ENCODE measurements around the gene ZNF543.
"Not testable (repeated sequence)": the region's sequence is repeated elsewhere in the genome, so short reads cannot be mapped to it uniquely, and the experiment has no call there.

The ZNF543 gene

DNA sequence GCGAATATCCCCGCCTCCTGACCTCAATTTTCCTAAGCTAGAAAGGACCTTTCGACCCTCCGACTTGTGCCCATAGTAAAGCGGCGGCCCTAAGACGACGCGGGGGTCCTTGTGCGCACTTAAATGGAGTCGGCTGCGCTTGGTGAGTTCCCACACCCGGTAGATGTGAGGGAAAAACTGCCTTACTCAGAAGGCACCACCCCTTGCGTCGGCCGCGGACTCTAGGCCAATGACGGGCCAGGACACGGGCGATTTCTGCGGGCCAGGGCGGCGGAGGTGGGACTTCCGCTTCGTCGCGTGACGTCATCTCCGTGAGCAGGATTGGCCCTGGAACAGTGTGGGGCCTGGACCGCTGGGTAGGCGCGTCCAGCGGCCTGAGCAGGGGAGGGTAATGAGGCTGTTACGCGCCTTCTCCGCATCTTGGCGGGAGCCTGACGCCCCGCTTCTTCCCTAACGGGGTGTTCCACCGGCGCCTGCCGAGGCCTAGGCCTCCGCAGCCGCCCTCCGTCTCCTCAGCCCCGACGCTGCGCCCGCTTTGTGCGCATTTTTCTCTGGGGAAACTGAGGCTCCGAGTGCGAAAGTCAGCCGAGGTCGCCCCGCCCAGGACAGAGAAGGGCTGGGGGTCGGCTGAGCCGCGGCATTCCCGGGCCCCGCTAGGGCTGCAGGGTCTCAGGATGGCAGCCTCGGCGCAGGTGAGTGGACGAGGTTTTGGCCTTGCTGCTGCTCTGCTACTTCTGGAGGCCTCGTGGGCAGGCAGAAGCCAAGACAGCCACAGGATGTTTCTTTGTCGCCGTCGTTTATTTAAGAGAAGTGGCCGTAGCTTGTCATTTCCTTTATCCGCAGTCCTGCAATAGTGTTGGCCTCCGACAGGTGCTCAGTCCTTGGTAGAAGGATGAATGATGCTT lies at the start of gene ZNF543:
Gene ZNF543, plus strand, starts transcription at position 293 of the 905 bp plus-strand sequence. Its CDS starts 382 bp downstream, at position 675.
- peak; percentile 95 for DNase-seq
- in situ Hi-C loops (cut with HindIII; ENCODE audit: low pct_ligation_motif_present, low pct_unique_long_range_greater_than_20kb, low sequenced_read_pairs): no loop called here

DNA sequence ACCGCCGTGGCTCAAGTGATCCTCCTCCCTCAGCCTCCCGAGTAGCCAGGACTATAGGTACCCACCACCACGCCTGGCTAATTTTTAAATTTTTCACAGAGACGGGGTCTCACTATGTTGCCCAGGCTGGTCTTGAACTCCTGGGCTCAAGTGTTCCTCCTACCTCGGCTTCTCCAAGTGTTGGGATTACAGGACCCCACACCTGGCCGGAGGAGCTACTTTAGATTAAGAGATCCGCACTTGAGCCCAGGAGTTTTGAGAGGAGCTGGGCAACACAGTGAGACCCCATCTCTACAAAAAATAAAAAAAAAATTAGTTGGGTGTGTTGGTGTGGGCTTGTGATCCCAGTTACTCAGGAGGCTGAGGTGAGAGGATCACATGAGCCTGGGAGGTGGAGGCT lies 49.0 kb upstream of the ZNF543 start:
- no peak for DNase-seq
- in situ Hi-C loops (cut with HindIII; ENCODE audit: low pct_ligation_motif_present, low pct_unique_long_range_greater_than_20kb, low sequenced_read_pairs): no loop called here

DNA sequence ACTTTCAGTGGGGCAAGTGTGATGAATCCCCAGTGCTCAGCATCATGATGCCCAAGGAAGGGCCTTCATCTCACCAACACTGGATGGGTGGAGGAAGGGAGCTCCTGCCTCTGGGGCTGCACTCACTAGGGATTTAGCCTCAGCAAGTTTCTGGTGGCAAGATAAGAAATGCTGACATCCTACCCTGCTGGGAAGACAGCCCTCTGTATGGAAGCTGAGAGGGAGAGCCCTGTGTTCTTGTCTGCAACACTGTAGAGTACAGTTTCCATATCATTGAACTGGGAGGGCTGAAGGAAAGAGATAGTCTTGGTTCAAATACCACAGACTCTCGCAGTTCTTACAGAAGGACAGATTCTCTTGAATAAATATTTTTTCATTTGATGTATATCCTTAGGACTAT lies 47.3 kb upstream of the ZNF543 start:
- in situ Hi-C loops (cut with HindIII; ENCODE audit: low pct_ligation_motif_present, low pct_unique_long_range_greater_than_20kb, low sequenced_read_pairs): no loop called here
- no peak for DNase-seq

DNA sequence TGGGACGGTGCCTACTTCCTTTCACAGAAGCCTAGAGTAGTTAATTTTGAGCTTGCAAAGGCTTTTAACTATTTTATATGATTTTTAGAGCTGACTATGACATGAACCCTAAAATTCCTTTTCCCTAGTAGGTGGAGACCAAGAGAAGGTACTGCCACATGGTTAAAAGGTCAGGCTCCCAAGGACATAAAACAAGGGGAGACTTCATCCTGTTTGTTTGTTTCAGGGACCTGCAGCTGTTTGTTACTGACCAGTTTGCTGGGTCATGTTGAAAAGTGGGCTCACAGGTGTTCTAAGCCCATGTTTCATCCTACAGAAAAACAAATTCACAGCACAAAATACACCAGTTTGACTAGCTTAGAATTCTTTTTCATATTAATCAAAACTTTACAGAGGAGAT lies 43.8 kb upstream of the ZNF543 start:
- in situ Hi-C loops (cut with HindIII; ENCODE audit: low pct_ligation_motif_present, low pct_unique_long_range_greater_than_20kb, low sequenced_read_pairs): no loop called here
- no peak for DNase-seq

DNA sequence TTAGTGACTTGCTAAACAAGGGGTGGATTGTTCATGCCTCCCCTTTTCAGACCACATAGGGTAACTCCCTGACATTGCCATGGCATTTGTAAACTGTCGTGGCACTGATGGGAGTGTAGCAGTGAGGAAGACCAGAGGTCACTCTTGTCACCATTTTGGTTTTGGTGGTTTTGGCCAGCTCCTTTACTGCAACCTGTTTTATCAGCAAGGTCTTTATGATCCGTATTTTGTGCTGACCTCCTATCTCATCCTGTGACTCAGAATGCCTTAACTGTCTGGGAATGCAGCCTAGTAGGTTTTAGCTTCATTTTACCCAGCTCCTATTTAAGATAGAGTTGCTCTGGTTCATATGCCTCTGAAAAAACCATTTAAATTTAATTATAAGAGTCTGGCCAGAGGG lies 41.8 kb upstream of the ZNF543 start:
- DNase-seq; in situ Hi-C loops (cut with HindIII; ENCODE audit: low pct_ligation_motif_present, low pct_unique_long_range_greater_than_20kb, low sequenced_read_pairs): not testable (repeated sequence)

DNA sequence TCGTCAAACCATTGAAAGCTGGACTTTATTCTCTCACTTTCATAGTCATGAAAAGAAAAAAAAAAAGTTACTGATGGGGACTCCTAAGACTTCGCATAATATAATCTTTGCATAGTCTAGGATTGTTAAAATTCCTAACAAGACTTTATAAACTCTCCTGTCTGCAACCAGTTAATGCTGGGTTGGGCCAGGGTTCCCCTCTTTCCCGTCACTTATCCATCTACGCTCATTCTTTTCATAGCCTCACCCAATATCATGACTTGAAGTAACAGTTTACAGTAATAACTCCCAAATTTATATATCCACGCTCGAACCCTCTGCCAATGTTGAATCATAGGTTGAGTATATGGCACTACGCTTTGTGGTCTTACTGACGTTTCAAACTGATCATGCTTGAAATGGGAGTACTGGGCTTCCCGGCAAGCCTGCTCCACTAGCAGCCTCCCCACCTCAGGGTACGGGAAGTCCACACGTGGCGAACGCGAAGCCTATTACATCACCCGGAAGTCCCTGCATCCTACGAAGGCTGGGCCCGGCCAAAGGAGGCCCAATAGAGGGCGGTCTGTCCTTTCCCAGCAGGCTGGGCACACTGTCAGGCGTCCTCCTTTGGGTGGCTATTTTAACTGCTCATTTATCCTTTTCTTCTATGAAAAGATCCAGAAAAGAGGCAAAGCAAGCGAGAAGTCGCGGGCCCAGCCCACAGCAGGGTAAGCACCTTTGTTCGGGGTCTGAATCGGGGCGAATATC lies 40.7 kb upstream of the ZNF543 start:
- in situ Hi-C loops (cut with HindIII; ENCODE audit: low pct_ligation_motif_present, low pct_unique_long_range_greater_than_20kb, low sequenced_read_pairs): no loop called here
- peak; percentile 94 for DNase-seq

DNA sequence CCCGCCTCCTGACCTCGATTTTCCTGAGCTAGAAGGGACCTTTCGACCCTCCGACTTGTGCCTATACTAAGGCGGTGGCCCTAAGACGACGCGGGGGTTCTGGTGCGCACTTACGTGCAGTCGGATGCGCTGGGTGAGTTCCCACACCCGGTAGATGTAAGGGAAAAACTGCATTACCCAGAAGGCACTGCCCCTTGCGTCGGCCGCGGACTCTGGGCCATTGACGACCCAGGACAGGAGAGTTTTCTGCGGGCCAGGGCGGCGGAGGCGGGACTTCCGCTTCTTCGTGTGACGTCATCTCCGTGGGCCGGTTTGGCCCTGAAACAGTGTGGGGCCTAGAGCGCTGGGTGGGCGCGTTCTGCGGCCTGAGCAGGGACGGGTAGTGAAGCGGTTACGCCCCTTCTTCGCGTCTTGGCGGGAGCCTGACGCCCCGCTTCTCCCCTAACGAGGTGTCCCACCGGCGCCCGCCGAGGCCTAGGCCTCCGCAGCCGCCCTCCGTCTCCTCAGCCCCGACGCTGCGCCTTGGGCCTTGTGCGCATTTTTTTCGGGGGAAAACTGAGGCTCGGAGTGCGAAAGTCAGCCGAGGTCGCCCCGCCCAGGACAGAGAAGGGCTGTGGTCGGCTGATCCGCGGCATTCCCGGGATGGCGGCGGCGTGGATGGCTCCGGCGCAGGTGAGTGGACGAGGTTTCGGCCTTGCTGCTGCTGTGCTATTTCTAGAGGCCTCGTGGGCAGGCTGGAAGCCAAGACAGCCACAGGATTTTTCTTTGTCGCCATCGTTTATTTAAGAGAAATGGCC lies 39.9 kb upstream of the ZNF543 start, which contains the start of gene ZNF460:
Gene ZNF460, plus strand, starts transcription at position 321 of the 797 bp plus-strand sequence. Its CDS starts 322 bp downstream, at position 643.
- in situ Hi-C loops (cut with HindIII; ENCODE audit: low pct_ligation_motif_present, low pct_unique_long_range_greater_than_20kb, low sequenced_read_pairs): no loop called here
- DNase-seq: peak; percentile 94

DNA sequence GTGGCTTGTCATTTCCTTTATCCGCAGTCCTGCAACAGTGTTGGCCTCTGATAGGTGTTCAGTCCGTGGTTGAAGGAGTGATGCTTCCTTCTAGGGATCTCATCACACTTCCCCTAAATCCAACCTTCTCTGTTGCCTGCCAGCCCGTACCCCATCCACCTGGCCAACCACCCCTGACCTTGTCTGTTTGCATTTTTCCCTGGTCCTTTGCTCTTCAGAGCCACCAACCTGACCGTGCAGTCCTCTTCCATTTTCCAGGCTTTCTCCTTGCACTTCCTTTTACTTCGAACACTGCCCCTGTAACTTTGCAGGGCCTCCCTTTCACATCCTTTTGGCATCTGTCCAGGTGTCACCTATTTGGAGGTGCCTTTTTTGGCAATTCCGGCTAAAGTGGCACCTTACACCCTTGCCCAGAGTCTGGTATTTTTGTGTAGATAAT lies 39.3 kb upstream of the ZNF543 start:
- no peak for DNase-seq
- in situ Hi-C loops (cut with HindIII; ENCODE audit: low pct_ligation_motif_present, low pct_unique_long_range_greater_than_20kb, low sequenced_read_pairs): no loop called here

DNA sequence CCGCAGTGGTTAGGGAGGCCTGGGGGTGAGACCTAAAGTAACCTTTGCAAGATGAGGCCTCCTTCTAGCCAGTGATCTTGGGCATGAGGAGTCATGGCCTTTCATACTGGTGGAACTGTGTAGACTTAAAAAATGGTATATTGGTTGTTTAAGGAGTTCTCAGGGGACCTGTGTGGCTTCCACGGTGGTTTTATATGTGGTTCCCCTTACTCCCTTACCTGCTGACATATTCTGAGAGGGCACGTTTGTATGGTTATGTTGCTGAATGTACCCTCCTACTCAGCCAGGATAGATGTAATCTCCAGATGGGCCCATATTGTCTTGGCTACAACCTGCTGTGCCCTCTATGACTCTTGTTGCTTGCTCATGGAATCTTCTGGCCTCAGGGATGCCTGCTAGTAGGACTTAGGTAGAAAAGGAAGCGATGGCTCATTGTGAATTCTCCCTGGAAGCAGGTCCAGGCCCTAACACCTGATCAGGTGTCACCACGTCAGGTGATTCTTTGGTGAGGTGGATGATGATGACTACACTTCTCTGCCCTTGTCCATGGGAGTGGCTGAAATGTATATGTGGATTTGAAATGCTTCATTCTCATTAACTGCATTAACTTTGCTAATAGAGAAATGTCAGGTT lies 38.1 kb upstream of the ZNF543 start:
- in situ Hi-C loops (cut with HindIII; ENCODE audit: low pct_ligation_motif_present, low pct_unique_long_range_greater_than_20kb, low sequenced_read_pairs): no loop called here

DNA sequence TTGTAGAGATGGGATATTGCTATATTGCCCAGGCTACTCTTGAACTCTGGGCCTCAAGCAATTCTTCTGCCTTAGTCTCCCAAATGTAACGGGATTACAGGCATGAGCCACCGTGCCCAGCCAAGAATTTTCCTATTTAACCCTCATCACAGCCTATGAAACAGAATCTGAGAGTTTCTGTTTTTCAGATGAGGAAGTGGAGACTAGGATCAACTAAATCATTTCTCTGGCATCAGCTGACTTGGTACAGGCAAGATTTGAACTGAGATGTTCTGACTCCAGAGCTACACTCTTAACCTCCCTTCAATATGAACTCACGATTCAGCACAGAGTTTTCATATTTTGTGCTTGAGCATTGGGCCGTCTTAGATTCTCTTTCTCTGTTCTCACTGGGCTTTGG lies 31.9 kb upstream of the ZNF543 start:
- in situ Hi-C loops (cut with HindIII; ENCODE audit: low pct_ligation_motif_present, low pct_unique_long_range_greater_than_20kb, low sequenced_read_pairs): no loop called here
- no peak for DNase-seq

More for the DNA sequence above, 38.1 kb upstream of the ZNF543 start:
- DNase-seq: no peak

DNA sequence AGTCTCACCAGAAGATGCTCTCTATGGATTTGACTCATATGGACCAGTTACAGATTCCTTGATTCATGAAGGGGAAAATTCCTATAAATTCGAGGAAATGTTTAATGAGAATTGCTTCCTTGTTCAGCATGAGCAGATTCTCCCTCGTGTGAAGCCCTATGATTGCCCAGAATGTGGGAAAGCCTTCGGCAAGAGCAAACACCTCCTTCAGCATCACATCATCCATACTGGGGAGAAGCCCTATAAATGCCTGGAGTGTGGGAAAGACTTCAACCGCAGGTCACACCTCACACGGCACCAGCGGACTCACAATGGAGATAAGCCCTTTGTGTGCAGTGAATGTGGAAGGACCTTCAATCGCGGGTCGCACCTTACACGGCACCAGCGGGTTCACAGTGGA lies 29.3 kb upstream of the ZNF543 start:
- in situ Hi-C loops (cut with HindIII; ENCODE audit: low pct_ligation_motif_present, low pct_unique_long_range_greater_than_20kb, low sequenced_read_pairs): no loop called here
- DNase-seq: no peak

DNA sequence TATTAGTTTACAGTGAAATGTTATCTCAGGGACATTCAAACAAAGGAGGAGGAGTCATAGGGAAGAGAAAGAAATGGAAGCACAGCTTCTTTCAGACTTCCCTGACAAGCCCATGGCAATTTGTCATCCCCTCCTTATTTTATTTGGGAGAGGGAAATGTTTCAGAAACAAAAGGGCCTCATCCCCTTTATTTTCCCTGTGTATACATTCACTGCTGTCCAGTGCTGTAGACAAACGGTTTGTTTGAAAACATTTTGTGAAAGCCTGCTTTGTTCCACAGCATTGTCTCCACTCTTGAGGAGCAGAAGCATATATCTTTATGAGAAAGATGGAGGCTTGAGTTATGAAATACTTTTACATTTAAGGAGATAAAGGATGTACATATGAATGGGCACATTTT lies 27.7 kb upstream of the ZNF543 start:
- no peak for DNase-seq
- in situ Hi-C loops (cut with HindIII; ENCODE audit: low pct_ligation_motif_present, low pct_unique_long_range_greater_than_20kb, low sequenced_read_pairs): no loop called here

DNA sequence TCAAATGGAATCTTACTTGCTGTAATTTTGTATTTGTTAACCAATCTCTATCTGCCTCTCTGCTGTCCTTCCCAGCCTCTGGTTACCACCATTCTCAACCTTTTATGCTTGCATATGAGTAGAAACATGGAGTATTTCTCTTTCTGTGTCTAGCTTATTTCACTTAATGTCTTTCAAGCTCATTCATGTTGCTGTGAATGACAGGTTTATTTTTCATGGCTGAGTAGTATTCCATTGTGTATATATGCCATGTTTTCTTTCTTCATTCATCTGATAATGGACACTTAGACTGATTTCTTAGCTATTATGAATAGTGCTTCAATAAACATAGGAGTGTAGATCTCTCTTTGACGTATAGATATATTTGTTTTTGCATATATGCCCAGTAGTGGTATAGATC lies 26.6 kb upstream of the ZNF543 start:
- no peak for DNase-seq
- in situ Hi-C loops (cut with HindIII; ENCODE audit: low pct_ligation_motif_present, low pct_unique_long_range_greater_than_20kb, low sequenced_read_pairs): no loop called here

DNA sequence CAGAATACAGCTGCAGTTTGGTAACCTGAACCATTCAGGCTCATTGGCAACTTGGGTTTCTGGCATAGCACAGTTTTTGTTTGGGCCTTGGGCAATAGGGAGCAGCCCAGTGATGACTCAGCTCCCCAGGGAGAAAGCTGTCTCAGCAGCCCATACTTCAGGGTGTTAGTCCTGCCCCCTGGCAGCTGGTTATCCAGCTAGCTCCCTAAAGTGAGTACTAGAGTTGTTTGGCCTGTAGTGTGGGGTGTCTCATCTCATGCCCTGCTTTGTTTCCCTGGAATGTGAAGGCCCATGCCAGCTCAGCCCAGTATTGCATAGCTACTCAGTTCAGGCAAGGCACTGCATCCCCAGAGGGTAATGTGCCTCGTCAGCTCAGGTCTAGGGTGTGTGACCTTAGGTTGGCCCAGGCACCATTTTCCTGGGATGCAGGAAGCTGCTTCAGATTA lies 18.2 kb upstream of the ZNF543 start:
- DNase-seq: peak; percentile 25
- in situ Hi-C loops (cut with HindIII; ENCODE audit: low pct_ligation_motif_present, low pct_unique_long_range_greater_than_20kb, low sequenced_read_pairs): no loop called here

DNA sequence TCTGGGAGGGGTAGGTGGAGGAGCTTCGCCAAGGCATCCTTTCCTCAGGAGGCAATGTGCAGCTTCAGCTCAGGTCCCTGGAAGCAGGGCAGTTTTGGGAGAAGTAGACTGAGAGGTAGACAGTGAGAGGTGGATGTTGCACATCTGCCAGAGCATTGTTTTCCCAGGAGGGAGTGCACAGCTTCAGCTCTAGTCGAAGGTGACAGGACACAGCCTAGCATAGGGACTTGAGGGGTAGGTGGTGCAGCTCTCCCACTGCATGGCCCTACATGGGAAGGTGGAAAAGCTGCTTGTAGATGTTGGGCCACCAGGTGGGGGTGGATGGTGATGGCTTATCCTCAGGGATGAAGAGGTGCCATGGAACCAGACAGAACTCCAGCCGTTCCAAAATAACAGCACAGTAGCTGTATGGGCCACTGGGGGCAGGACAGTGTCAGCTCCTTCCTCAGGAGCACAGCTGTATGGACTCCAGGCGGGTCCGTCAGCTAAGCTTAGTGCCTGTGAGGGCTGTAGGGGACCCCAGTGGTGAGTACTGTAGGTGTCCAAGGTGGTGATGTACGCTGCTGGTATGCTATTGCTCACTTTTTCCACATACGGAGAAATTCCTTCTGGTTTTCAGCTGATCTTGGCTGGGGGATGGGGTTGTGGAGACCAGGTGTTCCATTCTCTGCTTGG lies 17.4 kb upstream of the ZNF543 start:
- in situ Hi-C loops (cut with HindIII; ENCODE audit: low pct_ligation_motif_present, low pct_unique_long_range_greater_than_20kb, low sequenced_read_pairs): no loop called here
- no peak for DNase-seq

DNA sequence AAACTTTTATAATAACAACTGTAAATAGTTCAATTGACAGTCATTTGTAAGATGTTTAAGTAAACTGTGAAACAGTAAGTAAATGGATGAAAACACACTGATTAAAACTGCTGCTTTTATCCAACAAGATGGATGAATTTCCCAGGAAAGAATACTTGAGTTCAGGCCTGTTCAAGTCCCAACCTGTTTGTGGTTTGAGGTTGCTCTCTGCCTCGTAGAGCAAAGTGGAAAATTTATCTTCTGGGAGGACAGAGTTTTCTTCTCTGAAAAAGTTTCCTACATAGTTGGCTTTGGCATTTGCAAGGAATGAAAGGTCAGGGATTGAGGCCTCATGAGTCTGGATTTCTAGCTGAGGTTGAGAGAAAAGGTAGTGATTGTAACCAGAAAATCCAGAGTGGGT lies 15.2 kb upstream of the ZNF543 start:
- in situ Hi-C loops (cut with HindIII; ENCODE audit: low pct_ligation_motif_present, low pct_unique_long_range_greater_than_20kb, low sequenced_read_pairs): no loop called here
- DNase-seq: no peak

DNA sequence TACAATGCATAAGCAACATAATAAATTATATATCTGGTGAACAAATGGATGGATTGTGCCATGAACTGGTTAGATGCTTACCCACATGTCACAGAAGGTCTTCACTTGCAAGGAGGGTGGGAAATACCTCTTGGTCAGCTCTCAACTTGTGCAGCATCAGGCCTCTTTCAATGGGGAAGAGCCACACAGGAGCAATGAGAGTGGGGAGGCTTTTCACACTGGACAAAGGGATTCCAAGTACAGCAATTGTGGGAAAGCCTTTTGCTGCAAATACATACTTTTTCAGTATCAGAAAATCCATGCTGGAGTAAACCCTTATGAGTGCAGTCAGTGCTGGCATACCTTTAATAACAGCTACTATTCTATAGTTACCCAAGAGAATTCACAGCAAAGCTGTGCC lies 11.8 kb upstream of the ZNF543 start:
- DNase-seq: no peak
- in situ Hi-C loops (cut with HindIII; ENCODE audit: low pct_ligation_motif_present, low pct_unique_long_range_greater_than_20kb, low sequenced_read_pairs): no loop called here

DNA sequence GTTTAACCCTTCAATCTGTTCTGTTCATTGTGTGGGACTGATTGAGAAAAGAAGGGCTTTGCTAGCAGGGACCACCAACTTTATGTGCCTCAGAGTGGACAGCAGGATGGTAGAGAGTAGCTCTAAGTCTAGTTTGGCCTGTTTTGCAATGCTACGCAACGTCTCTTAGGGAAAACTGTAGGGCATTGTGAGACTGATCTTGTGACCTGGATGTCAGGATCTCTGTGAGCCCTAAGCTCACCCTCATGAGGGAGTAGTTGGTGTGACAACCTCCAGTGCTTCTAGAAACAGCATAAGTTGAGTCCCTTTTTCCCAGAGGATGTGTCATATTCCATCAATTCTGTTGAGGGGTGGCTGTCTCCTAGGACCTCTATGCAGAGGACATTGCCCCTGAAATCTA lies 9.5 kb upstream of the ZNF543 start:
- in situ Hi-C loops (cut with HindIII; ENCODE audit: low pct_ligation_motif_present, low pct_unique_long_range_greater_than_20kb, low sequenced_read_pairs): no loop called here
- no peak for DNase-seq
